CD4-positive, alpha-beta T cell treated with Interleukin-15 for 1 hour (primary cell): Measurements from ENCODE around the gene TMEM51.
"Not testable (repeated sequence)": the region's sequence is repeated elsewhere in the genome, so short reads cannot be mapped to it uniquely, and the experiment has no call there.

Source experiments
- DNase-seq: peaks from one replicate; pipeline ENCODE4 v3.0.0-alpha.2; 2020

Gene TMEM51

GRCh38 chr1:15128520-15129313 lies 24.8 kb upstream of the TMEM51 start:
- DNase-seq: peak; percentile 57

- DNase-seq: no peak
Observed at GRCh38 chr1:15129944-15130343, 23.6 kb upstream of the TMEM51 start.

- no peak for DNase-seq
Observed at GRCh38 chr1:15130607-15131006, 22.9 kb upstream of the TMEM51 start.

- no peak for DNase-seq
Observed at GRCh38 chr1:15132965-15133364, 20.6 kb upstream of the TMEM51 start.

GRCh38 chr1:15134285-15134684 lies 19.3 kb upstream of the TMEM51 start:
- DNase-seq: no peak

GRCh38 chr1:15135604-15136003 lies 17.9 kb upstream of the TMEM51 start:
- not testable (repeated sequence) for DNase-seq

GRCh38 chr1:15137809-15138208 lies 15.7 kb upstream of the TMEM51 start:
- peak; percentile 56 for DNase-seq

- DNase-seq: no peak
Observed at GRCh38 chr1:15139654-15140350, 13.7 kb upstream of the TMEM51 start.

GRCh38 chr1:15141935-15142539 lies 11.5 kb upstream of the TMEM51 start:
- DNase-seq: no peak

GRCh38 chr1:15145327-15145726 lies 8.2 kb upstream of the TMEM51 start:
- no peak for DNase-seq

- DNase-seq: no peak
Observed at GRCh38 chr1:15146142-15146680, 7.3 kb upstream of the TMEM51 start.

- DNase-seq: no peak
Observed at GRCh38 chr1:15146971-15147376, 6.6 kb upstream of the TMEM51 start.

- no peak for DNase-seq
Observed at GRCh38 chr1:15148004-15148403, 5.5 kb upstream of the TMEM51 start.

- DNase-seq: no peak
Observed at GRCh38 chr1:15148475-15148874, 5.1 kb upstream of the TMEM51 start.

- DNase-seq: no peak
Observed at GRCh38 chr1:15148941-15149340, 4.6 kb upstream of the TMEM51 start.

- no peak for DNase-seq
Observed at GRCh38 chr1:15150376-15150775, 3.2 kb upstream of the TMEM51 start.

- no peak for DNase-seq
Observed at GRCh38 chr1:15151377-15151806, 2.2 kb upstream of the TMEM51 start.

GRCh38 chr1:15151871-15152270 lies 1.7 kb upstream of the TMEM51 start:
- no peak for DNase-seq

GRCh38 chr1:15152318-15153183 lies 996 bp upstream of the TMEM51 start:
- peak; percentile 27 for DNase-seq

- DNase-seq: no peak
Observed at GRCh38 chr1:15153842-15154479, 414 bp downstream of the TMEM51 start.

- DNase-seq: no peak
Observed at GRCh38 chr1:15154480-15155036, 1.0 kb downstream of the TMEM51 start.

- no peak for DNase-seq
Observed at GRCh38 chr1:15155191-15155590, 1.6 kb downstream of the TMEM51 start.
